IMR-90 (cell line): ENCODE results near the gene NLRP14. TPM values are rescaled to one million over a fixed set of nuclear protein-coding genes. Genes with fewer than 3 reads are reported as not detected.

Source experiments
- ATAC-seq: fragments of 200-7000 bp; cut with Tn5 transposase; 2 replicates; pipeline ENCODE4 v1.9.1; 2020; ENCODE audit warnings: low read depth, mild to moderate bottlenecking, moderate library complexity
- BruUV-seq: library from RNA; stranded (reverse); fragments of 400-500 nt; replicated peaks from 2 replicates; lab custom pipeline; 2021; lab: Mats Ljungman, UMichigan
- CTCF ChIA-PET: fragments of 300-600 bp; formaldehyde crosslinking; extraction: SDS; loops from one replicate; lab custom pipeline; 2021; ENCODE audit warnings: antibody characterized with exemption; lab: Yijun Ruan, JAX
- POLR2A ChIA-PET: fragments of 300-600 bp; sonication (Branson Sonifier 250); formaldehyde crosslinking; loops from one replicate; lab custom pipeline; 2022; ENCODE audit warnings: antibody characterized with exemption; ENCODE audit not compliant: unreplicated experiment; lab: Charles Lee
- DNase-seq: peaks from one replicate; pipeline ENCODE4 v3.0.0; 2013
- H2AFZ ChIP-seq: replicated peaks from 2 replicates; pipeline ENCODE3; 2013; ENCODE audit warnings: low read length, mild to moderate bottlenecking; ENCODE audit not compliant: poor library complexity
- H2AK5ac ChIP-seq: 2 replicates; pipeline ENCODE4 v1.6.1; 2013; ENCODE audit warnings: low read depth, low read length, inconsistent platforms
- H2AK9ac ChIP-seq: replicated peaks from 2 replicates; pipeline ENCODE3; 2013; ENCODE audit warnings: mild to moderate bottlenecking, low read depth, low read length, moderate library complexity; ENCODE audit not compliant: poor library complexity
- H2BK120ac ChIP-seq: 2 replicates; pipeline ENCODE4 v1.6.1; 2013; ENCODE audit warnings: low read depth, low read length, inconsistent platforms
- H2BK15ac ChIP-seq: 3 replicates; pipeline ENCODE4 v1.6.1; 2013; ENCODE audit warnings: low read depth, low read length, inconsistent platforms
- H2BK20ac ChIP-seq: 2 replicates; pipeline ENCODE4 v1.6.1; 2013; ENCODE audit warnings: low read depth, mild to moderate bottlenecking, inconsistent platforms, low read length, moderate library complexity
- H2BK5ac ChIP-seq: 2 replicates; pipeline ENCODE4 v1.6.1; 2013; ENCODE audit warnings: mild to moderate bottlenecking, low read depth, low read length, inconsistent platforms; ENCODE audit not compliant: poor library complexity, severe bottlenecking
- H3K14ac ChIP-seq: replicated peaks from 2 replicates; pipeline ENCODE4 v1.6.1; 2013; ENCODE audit warnings: low read depth, low read length, inconsistent platforms
- H3K18ac ChIP-seq: 2 replicates; pipeline ENCODE4 v1.6.1; 2013; ENCODE audit warnings: low read depth, low read length, control low read depth
- H3K23ac ChIP-seq: 2 replicates; pipeline ENCODE4 v1.6.1; 2013; ENCODE audit warnings: low read depth, low read length, inconsistent platforms
- H3K27ac ChIP-seq: 2 replicates; pipeline ENCODE4 v1.5.1; 2013; ENCODE audit warnings: mild to moderate bottlenecking, control low read depth, low read length; ENCODE audit not compliant: insufficient read depth
- H3K27me3 ChIP-seq: 2 replicates; pipeline ENCODE4 v1.6.1; 2013; ENCODE audit warnings: low read length; ENCODE audit not compliant: control insufficient read depth, insufficient read depth
- H3K36me3 ChIP-seq: 2 replicates; pipeline ENCODE4 v1.6.1; 2013; ENCODE audit warnings: low read length, mixed read lengths; ENCODE audit not compliant: control insufficient read depth, insufficient read depth
- H3K4ac ChIP-seq: 2 replicates; pipeline ENCODE4 v1.6.1; 2013; ENCODE audit warnings: low read depth, low read length, inconsistent platforms
- H3K4me1 ChIP-seq: 2 replicates; pipeline ENCODE4 v1.6.1; 2013; ENCODE audit warnings: low read length, mixed read lengths; ENCODE audit not compliant: control insufficient read depth, insufficient read depth
- H3K4me2 ChIP-seq: 2 replicates; pipeline ENCODE4 v1.6.1; 2013; ENCODE audit warnings: low read depth, mild to moderate bottlenecking, control low read depth, low read length, moderate library complexity
- H3K4me3 ChIP-seq: 2 replicates; pipeline ENCODE4 v1.5.1; 2013; ENCODE audit warnings: low read depth, mild to moderate bottlenecking, control low read depth, low read length, moderate library complexity; ENCODE audit not compliant: insufficient read depth
- H3K56ac ChIP-seq: 2 replicates; pipeline ENCODE4 v1.6.1; 2013; ENCODE audit warnings: low read length, inconsistent platforms; ENCODE audit not compliant: insufficient read depth; ENCODE audit errors: extremely low read depth
- H3K79me1 ChIP-seq, 2 experiments: 2 replicates each; pipeline ENCODE4 v1.6.1; 2013; ENCODE audit warnings: low read length in 2 of 2, inconsistent platforms in 1 of 2, low read depth in 1 of 2
- H3K9ac ChIP-seq: 2 replicates; pipeline ENCODE4 v1.6.1; 2013; ENCODE audit warnings: low read depth, low read length, control low read depth
- H3K9me1 ChIP-seq: 2 replicates; pipeline ENCODE4 v1.6.1; 2013; ENCODE audit warnings: low read length, inconsistent platforms; ENCODE audit not compliant: insufficient read depth
- H3K9me3 ChIP-seq: 2 replicates; pipeline ENCODE4 v1.6.1; 2013; ENCODE audit warnings: low read length; ENCODE audit not compliant: control insufficient read depth, insufficient read depth
- H4K20me1 ChIP-seq: 2 replicates; pipeline ENCODE4 v1.6.1; 2013; ENCODE audit warnings: low read length, inconsistent platforms; ENCODE audit not compliant: insufficient read depth
- H4K5ac ChIP-seq: 2 replicates; pipeline ENCODE4 v1.6.1; 2013; ENCODE audit warnings: mild to moderate bottlenecking, low read depth, low read length, control low read depth
- H4K8ac ChIP-seq, 2 experiments: 2 replicates each; pipeline ENCODE4 v1.6.1; 2013; ENCODE audit warnings: low read depth in 2 of 2, low read length in 2 of 2, control low read depth in 1 of 2, inconsistent platforms in 1 of 2
- H4K91ac ChIP-seq: 2 replicates; pipeline ENCODE4 v1.6.1; 2013; ENCODE audit warnings: low read depth, low read length, inconsistent platforms; ENCODE audit not compliant: insufficient read depth
- MAFK ChIP-seq: IDR thresholded peaks from 2 replicates; pipeline ENCODE4 v1.6.1; 2012; ENCODE audit warnings: low read depth, low read length, improper control_type of control experiment
- RFX5 ChIP-seq: IDR thresholded peaks from 2 replicates; pipeline ENCODE4 v1.8.0; 2012; ENCODE audit warnings: low read depth, mild to moderate bottlenecking, low read length, moderate library complexity
- SMC3 ChIP-seq: fragments of 150-350 bp; IDR thresholded peaks from 2 replicates; pipeline ENCODE4 v1.6.1; 2016; ENCODE audit warnings: low read depth, mild to moderate bottlenecking, antibody characterized with exemption, low read length, moderate library complexity
- WGBS, 2 experiments: methylation state at CpG; one replicate each; pipeline versions ENCODE4 v1.1.5 to v1.1.7; 2013; ENCODE audit warnings: missing lambda C conversion rate in 2 of 2; ENCODE audit not compliant: insufficient read length in 1 of 2; ENCODE audit errors: extremely low coverage in 2 of 2; 5-methylcytosine and 5-hydroxymethylcytosine counted together
- dilution Hi-C: fragments of 300-500 bp; cut with HindIII; formaldehyde crosslinking; loops from one replicate; pipeline ENCODE4 v1.14.3; 2018; ENCODE audit warnings: low sequenced_read_pairs; ENCODE audit not compliant: unreplicated experiment
- in situ Hi-C: fragments of 300-500 bp; cut with MboI; formaldehyde crosslinking; loops from 3 replicates; pipeline ENCODE4 v1.14.3; 2019; ENCODE audit warnings: low sequenced_read_pairs, inconsistent platforms, mixed read lengths
- intact Hi-C: fragments of 100-400 bp; cut with micrococcal nuclease; formaldehyde crosslinking; loops from 2 replicates; pipeline ENCODE4 v1.10.0; 2022
- polyA plus RNA-seq, 3 experiments: library from polyadenylated mRNA; depleted of rRNA; stranded (reverse); fragments of >200 nt; gene quantifications; 2 replicates each; pipeline ENCODE4 v1.2.3, GENCODE V29; 2012; ENCODE audit warnings: low replicate concordance in 1 of 3
- total RNA-seq: library from RNA; depleted of rRNA; stranded (reverse); fragments of >200 nt; gene quantifications from 2 replicates; pipeline ENCODE4 v1.2.3, GENCODE V29; 2012

The NLRP14 gene
- total and polyA plus RNA-seq, 2 of the 4 experiments (the other 2 are of a cell fraction), result under 0.01 TPM; not detected in 1

GRCh38 chr11:7028141-7028540 lies 7.9 kb downstream of the NLRP14 start:
- BruUV-seq, result no TSS peak
- Histone ChIP-seq H3K4me3 (no peak overlapping the region), H2AK5ac (no peak overlapping the region), H2AK9ac (no peak overlapping the region), H3K9ac (no peak overlapping the region), H3K4ac (no peak overlapping the region), H3K18ac (no peak overlapping the region), H3K4me1 (no peaks in the 10 kb centered on the region), H2BK5ac (no peak overlapping the region), H2AFZ (no peak overlapping the region), H3K14ac (no peak overlapping the region), H4K91ac (no peak overlapping the region), H2BK20ac (no peak overlapping the region), H3K9me3 (no peaks in the 10 kb centered on the region), H4K8ac (no peak overlapping the region), H3K79me1 (no peaks in the 10 kb centered on the region), H4K5ac (no peak overlapping the region), H3K27me3 (peaks cover 5% of the 10 kb centered on the region), H3K23ac (no peak overlapping the region), H3K56ac (no peak overlapping the region), H4K20me1 (no peaks in the 10 kb centered on the region), H3K9me1 (no peaks in the 10 kb centered on the region), H3K4me2 (no peak overlapping the region), H2BK120ac (no peak overlapping the region), H2BK15ac (no peak overlapping the region), H3K36me3 (no peaks in the 10 kb centered on the region), H3K27ac (no peak overlapping the region)
- CTCF ChIA-PET, result no interaction called here
- POLR2A ChIA-PET, result no interaction called here
- ATAC-seq (no peak), DNase-seq (no peak)
- dilution Hi-C loops (no loop called here), intact Hi-C loops (no loop called here), in situ Hi-C loops (no loop called here)
- no peak for TF ChIP-seq SMC3
- TF ChIP-seq MAFK, result peak; percentile 73
- TF ChIP-seq RFX5, result no peak
- 77% methylated on average over 3 of the region's 3 CpGs; no CpG with 5 or more reads in 1 of the 2 experiments for WGBS, 2 experiments
